Panc1 (cell line): ENCODE data around the gene MAST4. TPM values are rescaled to one million over a fixed set of nuclear protein-coding genes. Genes with fewer than 3 reads are reported as not detected.
A peak's percentile ranks its signal among the peaks of the same experiment; 100 is the strongest.

Experiments used
- ATAC-seq: fragments of 200-7000 bp; cut with Tn5 transposase; 2 replicates; pipeline ENCODE4 v1.9.1; 2020; ENCODE audit warnings: mild to moderate bottlenecking, moderate library complexity
- BruUV-seq: library from RNA; stranded (reverse); fragments of 400-500 nt; replicated peaks from 2 replicates; lab custom pipeline; 2021; lab: Mats Ljungman, UMichigan
- CTCF ChIA-PET: fragments of 300-600 bp; sonication (Branson Sonifier 250); formaldehyde crosslinking; loops from one replicate; lab custom pipeline; 2022; ENCODE audit warnings: antibody characterized with exemption; lab: Charles Lee
- POLR2A ChIA-PET: fragments of 300-600 bp; sonication (Branson Sonifier 250); formaldehyde crosslinking; loops from one replicate; lab custom pipeline; 2022; ENCODE audit warnings: antibody characterized with exemption; lab: Charles Lee
- DNase-seq: peaks from one replicate; pipeline ENCODE4 v3.0.0-alpha.2; 2010; ENCODE audit warnings: low read depth, low spot score
- H3K27ac ChIP-seq: 2 replicates; pipeline ENCODE4 v1.5.1; 2011; ENCODE audit warnings: mild to moderate bottlenecking, low read length, inconsistent platforms
- H3K27me3 ChIP-seq: fragments of 200-500 bp; sonication (Bioruptor generic); 2 replicates; pipeline ENCODE4 v1.6.0; 2014; ENCODE audit warnings: low read length, inconsistent platforms; ENCODE audit not compliant: control insufficient read depth, insufficient read depth
- H3K36me3 ChIP-seq: fragments of 200-500 bp; sonication (Bioruptor generic); 2 replicates; pipeline ENCODE4 v1.5.1; 2014; ENCODE audit warnings: inconsistent platforms, mild to moderate bottlenecking, low read length, moderate library complexity; ENCODE audit not compliant: control insufficient read depth, insufficient read depth
- H3K4me1 ChIP-seq: 2 replicates; pipeline ENCODE4 v1.5.1; 2011; ENCODE audit warnings: inconsistent platforms, mild to moderate bottlenecking, low read length, moderate library complexity; ENCODE audit not compliant: control insufficient read depth, insufficient read depth
- H3K4me3 ChIP-seq, 2 experiments: 2 replicates each; pipeline ENCODE4 v1.5.1; 2011 to 2012; ENCODE audit warnings: low read depth in 2 of 2, low read length in 2 of 2, mild to moderate bottlenecking in 2 of 2, inconsistent platforms in 1 of 2, moderate library complexity in 1 of 2
- H3K9me3 ChIP-seq: fragments of 200-500 bp; sonication (Bioruptor generic); 2 replicates; pipeline ENCODE4 v1.5.1; 2014; ENCODE audit warnings: low read depth, mild to moderate bottlenecking, inconsistent platforms, low read length, moderate library complexity; ENCODE audit not compliant: control insufficient read depth, insufficient read depth
- POLR2AphosphoS5 ChIP-seq: IDR thresholded peaks from 2 replicates; pipeline ENCODE4 v1.6.1; 2012; ENCODE audit warnings: mild to moderate bottlenecking, low read depth, low read length, moderate library complexity
- SIN3A ChIP-seq: IDR thresholded peaks from 2 replicates; pipeline ENCODE4 v1.6.1; 2012; ENCODE audit warnings: low read depth, mild to moderate bottlenecking, low read length, moderate library complexity, borderline replicate concordance; ENCODE audit not compliant: insufficient read depth
- TCF7L2 ChIP-seq: IDR thresholded peaks from 2 replicates; pipeline ENCODE4 v1.6.1; 2011; ENCODE audit warnings: mild to moderate bottlenecking, low read depth, low read length, inconsistent platforms
- in situ Hi-C: cut with HindIII; loops from 2 replicates; pipeline ENCODE4 v1.10.0; 2016; ENCODE audit warnings: low sequenced_read_pairs, low pct_unique_long_range_greater_than_20kb
- intact Hi-C: fragments of 100-400 bp; cut with micrococcal nuclease; formaldehyde crosslinking; loops from one replicate; pipeline ENCODE4 v1.10.0; 2022; ENCODE audit not compliant: unreplicated experiment
- total RNA-seq: library from RNA; stranded (reverse); gene quantifications from one replicate; pipeline ENCODE4 v1.2.1, GENCODE V29; 2021; ENCODE audit not compliant: unreplicated experiment
- TF ChIP-seq, protein P1 (sequence below): fragments of 450-650 bp; IDR thresholded peaks from 2 replicates; pipeline ENCODE4 v1.5.1; 2017; ENCODE audit warnings: mild to moderate bottlenecking
- TF ChIP-seq, protein P2 (sequence below), 2 experiments: IDR thresholded peaks; 2 replicates each; pipeline ENCODE4 v1.6.1; 2011 to 2012; ENCODE audit warnings: low read depth in 2 of 2, control low read depth in 1 of 2, low read length in 1 of 2, mild to moderate bottlenecking in 1 of 2, moderate library complexity in 1 of 2; ENCODE audit not compliant: insufficient read depth in 1 of 2

MAST4 gene
- total RNA-seq, 1 experiment from 2014 or later, result 1.8 TPM

DNA sequence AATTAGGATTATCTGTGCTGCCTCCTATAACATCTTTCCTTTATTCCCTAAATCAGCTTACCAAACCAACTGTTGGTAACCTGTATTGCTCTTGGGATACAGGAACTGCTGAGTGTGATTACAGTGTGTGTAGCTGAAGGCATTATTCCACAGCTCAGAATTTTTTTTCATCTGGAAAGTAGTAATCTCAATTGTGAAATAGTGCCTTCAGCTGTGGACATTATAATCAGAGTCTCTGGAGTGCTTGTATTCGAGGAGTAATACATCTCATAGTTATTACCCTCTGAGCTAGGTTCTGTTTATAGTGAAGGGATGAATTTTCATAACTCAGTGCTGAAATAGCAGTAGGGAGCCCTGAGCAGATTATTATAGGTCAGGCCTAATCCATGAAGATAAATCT, 199.5 kb downstream of the MAST4 start:
- ChIA-PET CTCF (interaction anchor here (0.6 kb wide), 1 partner anchor 555 kb away, joined by 3 read pairs; no protein-coding TSS in a partner anchor), POLR2A (no interaction called here)
- BruUV-seq, result no TSS peak
- Histone ChIP-seq H3K9me3 (no peaks in the 10 kb centered on the region), H3K4me1 (no peaks in the 10 kb centered on the region), H3K4me3 (no peak overlapping the region), H3K27ac (no peak overlapping the region), H3K36me3 (no peaks in the 10 kb centered on the region), H3K27me3 (no peaks in the 10 kb centered on the region; the same call in none of the 2 replicates)
- in situ Hi-C loops (no loop called here), intact Hi-C loops (loop anchor here (5.0 kb wide), 1 partner anchor 488 kb away; no protein-coding TSS in a partner anchor)
- TF ChIP-seq TCF7L2, result no peak
- TF ChIP-seq, protein P1, sequence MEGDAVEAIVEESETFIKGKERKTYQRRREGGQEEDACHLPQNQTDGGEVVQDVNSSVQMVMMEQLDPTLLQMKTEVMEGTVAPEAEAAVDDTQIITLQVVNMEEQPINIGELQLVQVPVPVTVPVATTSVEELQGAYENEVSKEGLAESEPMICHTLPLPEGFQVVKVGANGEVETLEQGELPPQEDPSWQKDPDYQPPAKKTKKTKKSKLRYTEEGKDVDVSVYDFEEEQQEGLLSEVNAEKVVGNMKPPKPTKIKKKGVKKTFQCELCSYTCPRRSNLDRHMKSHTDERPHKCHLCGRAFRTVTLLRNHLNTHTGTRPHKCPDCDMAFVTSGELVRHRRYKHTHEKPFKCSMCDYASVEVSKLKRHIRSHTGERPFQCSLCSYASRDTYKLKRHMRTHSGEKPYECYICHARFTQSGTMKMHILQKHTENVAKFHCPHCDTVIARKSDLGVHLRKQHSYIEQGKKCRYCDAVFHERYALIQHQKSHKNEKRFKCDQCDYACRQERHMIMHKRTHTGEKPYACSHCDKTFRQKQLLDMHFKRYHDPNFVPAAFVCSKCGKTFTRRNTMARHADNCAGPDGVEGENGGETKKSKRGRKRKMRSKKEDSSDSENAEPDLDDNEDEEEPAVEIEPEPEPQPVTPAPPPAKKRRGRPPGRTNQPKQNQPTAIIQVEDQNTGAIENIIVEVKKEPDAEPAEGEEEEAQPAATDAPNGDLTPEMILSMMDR, result no peak
- TF ChIP-seq, protein P2, sequence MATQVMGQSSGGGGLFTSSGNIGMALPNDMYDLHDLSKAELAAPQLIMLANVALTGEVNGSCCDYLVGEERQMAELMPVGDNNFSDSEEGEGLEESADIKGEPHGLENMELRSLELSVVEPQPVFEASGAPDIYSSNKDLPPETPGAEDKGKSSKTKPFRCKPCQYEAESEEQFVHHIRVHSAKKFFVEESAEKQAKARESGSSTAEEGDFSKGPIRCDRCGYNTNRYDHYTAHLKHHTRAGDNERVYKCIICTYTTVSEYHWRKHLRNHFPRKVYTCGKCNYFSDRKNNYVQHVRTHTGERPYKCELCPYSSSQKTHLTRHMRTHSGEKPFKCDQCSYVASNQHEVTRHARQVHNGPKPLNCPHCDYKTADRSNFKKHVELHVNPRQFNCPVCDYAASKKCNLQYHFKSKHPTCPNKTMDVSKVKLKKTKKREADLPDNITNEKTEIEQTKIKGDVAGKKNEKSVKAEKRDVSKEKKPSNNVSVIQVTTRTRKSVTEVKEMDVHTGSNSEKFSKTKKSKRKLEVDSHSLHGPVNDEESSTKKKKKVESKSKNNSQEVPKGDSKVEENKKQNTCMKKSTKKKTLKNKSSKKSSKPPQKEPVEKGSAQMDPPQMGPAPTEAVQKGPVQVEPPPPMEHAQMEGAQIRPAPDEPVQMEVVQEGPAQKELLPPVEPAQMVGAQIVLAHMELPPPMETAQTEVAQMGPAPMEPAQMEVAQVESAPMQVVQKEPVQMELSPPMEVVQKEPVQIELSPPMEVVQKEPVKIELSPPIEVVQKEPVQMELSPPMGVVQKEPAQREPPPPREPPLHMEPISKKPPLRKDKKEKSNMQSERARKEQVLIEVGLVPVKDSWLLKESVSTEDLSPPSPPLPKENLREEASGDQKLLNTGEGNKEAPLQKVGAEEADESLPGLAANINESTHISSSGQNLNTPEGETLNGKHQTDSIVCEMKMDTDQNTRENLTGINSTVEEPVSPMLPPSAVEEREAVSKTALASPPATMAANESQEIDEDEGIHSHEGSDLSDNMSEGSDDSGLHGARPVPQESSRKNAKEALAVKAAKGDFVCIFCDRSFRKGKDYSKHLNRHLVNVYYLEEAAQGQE (IDR thresholded peaks at IDR 0.05; ENCODE audit: insufficient read depth in 1 of 2, low read depth in 2 of 2, low read length in 1 of 2), result no peak
- no peak for TF ChIP-seq POLR2AphosphoS5
- no peak for TF ChIP-seq SIN3A
- DNase-seq (no peak), ATAC-seq (no peak)

DNA sequence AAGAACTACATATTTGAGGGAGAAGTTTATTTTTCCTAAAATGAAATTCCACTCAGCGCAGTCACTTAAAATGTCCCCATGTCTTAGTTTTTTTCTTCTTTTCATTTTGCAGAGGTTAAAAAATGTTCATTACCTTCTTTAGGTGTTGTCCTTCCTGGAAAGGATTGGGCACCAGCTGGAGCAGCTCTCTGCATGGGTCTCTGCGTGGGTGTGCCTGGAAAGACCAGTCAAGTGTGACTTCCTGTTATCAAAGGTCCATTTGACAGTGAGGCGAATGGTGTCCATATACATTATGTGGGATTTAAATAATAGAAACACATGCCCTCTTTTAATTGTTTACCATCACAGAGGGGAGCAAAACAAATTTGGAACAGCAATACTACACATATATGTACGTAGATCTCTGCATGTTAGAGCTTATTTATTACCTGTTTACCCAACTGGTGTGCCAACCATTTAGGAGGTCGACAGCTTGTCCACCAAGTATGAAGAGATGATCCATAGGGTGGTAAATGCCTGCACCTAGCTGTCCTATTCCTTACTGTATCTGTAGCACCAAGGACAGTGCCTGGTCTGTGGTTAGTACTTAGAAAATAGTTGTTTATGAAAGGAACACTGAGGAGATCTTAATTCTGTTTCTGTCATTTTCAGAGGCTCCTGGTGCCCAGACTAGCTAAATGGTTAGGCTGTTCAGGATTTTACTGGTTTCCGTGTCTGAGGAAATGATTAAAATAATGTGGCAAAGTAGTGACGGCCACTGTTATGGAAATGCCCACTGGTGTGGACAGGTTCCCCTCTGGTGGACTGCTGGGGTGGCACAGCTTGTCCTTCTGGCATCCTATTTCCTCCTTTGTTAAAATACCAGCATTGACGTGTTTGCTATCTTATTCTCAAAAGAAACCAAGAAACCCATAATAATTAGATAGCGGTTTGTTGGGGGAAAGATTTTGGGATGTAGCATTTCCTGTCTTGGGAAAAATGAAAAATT, 200.4 kb downstream of the MAST4 start:
- Histone ChIP-seq H3K36me3 (no peaks in the 10 kb centered on the region), H3K9me3 (no peaks in the 10 kb centered on the region), H3K4me3 (no peak overlapping the region), H3K27me3 (peaks cover 3% of the 10 kb centered on the region), H3K27ac (no peak overlapping the region), H3K4me1 (no peaks in the 10 kb centered on the region)
- ChIA-PET POLR2A (no interaction called here), CTCF (no interaction called here)
- no peak for DNase-seq
- no TSS peak for BruUV-seq
- TF ChIP-seq TCF7L2 (no peak), POLR2AphosphoS5 (no peak), SIN3A (no peak)
- TF ChIP-seq, protein P2 (IDR thresholded peaks at IDR 0.05; ENCODE audit: insufficient read depth in 1 of 2, low read depth in 2 of 2, low read length in 1 of 2), result peak; percentile 65 to 70; a peak in 3 of 4 replicates
- TF ChIP-seq, protein P1, result peak; percentile 44
- ATAC-seq, result 0 out of 2 replicates have a peak, but pooled peaks have one; percentile 69
- in situ Hi-C loops, result no loop called here
- intact Hi-C loops, result loop anchor here (5.0 kb wide), 1 partner anchor 489 kb away; no protein-coding TSS in a partner anchor
